WERI-Rb-1 (cell line): ENCODE results near the gene GPC3.

ENCODE experiments used
- DNase-seq: peaks from one replicate; pipeline ENCODE4 v3.0.0-alpha.2; 2020
- H3K27ac ChIP-seq: fragments of 250-450 bp; sonication (Bioruptor Pico); 2 replicates; pipeline ENCODE4 v1.5.1; 2020; ENCODE audit warnings: mild to moderate bottlenecking, moderate library complexity
- H3K27me3 ChIP-seq: fragments of 250-450 bp; sonication (Bioruptor Pico); 2 replicates; pipeline ENCODE4 v1.5.1; 2021; ENCODE audit warnings: mild to moderate bottlenecking, low read depth, moderate library complexity; ENCODE audit not compliant: insufficient read depth, severe bottlenecking
- H3K36me3 ChIP-seq: fragments of 250-450 bp; sonication (Bioruptor Pico); 2 replicates; pipeline ENCODE4 v1.5.1; 2020; ENCODE audit warnings: mild to moderate bottlenecking, moderate library complexity
- H3K4me3 ChIP-seq: 2 replicates; pipeline ENCODE4 v1.5.1; 2011; ENCODE audit warnings: low read depth, mild to moderate bottlenecking, control low read depth, low read length
- H3K9me3 ChIP-seq: fragments of 250-450 bp; sonication (Bioruptor Pico); 2 replicates; pipeline ENCODE4 v1.5.1; 2021; ENCODE audit warnings: mild to moderate bottlenecking, moderate library complexity; ENCODE audit not compliant: severe bottlenecking
- CTCF ChIP-seq: IDR thresholded peaks from 2 replicates; pipeline ENCODE4 v1.5.1; 2011; ENCODE audit warnings: low read depth, mild to moderate bottlenecking, control low read depth, inconsistent platforms, low read length

Gene GPC3

GRCh38 chrX:133706890-133707289, 278.5 kb downstream of the GPC3 start:
- TF ChIP-seq CTCF: no peak
- no peak overlapping the region for H3K27ac ChIP-seq
- H3K4me3 ChIP-seq: no peak overlapping the region
- H3K9me3 ChIP-seq: no peaks in the 10 kb centered on the region
- peaks cover 29% of the 10 kb centered on the region for H3K27me3 ChIP-seq
- no peaks in the 10 kb centered on the region for H3K36me3 ChIP-seq
- DNase-seq: no peak

- no peak for DNase-seq
These were observed 283.2 kb downstream of the GPC3 start for GRCh38 chrX:133702230-133702629.

GRCh38 chrX:133699023-133699728, 286.2 kb downstream of the GPC3 start:
- Histone ChIP-seq H3K27ac (no peak overlapping the region), H3K27me3 (peaks cover 31% of the 10 kb centered on the region), H3K9me3 (no peaks in the 10 kb centered on the region), H3K4me3 (no peak overlapping the region), H3K36me3 (no peaks in the 10 kb centered on the region)
- no peak for DNase-seq
- no peak for TF ChIP-seq CTCF

More at GRCh38 chrX:133702230-133702629, 283.2 kb downstream of the GPC3 start:
- TF ChIP-seq CTCF: no peak
- H3K27ac ChIP-seq: no peak overlapping the region
- peaks cover 19% of the 10 kb centered on the region for H3K27me3 ChIP-seq
- no peaks in the 10 kb centered on the region for H3K36me3 ChIP-seq
- no peak overlapping the region for H3K4me3 ChIP-seq
- no peaks in the 10 kb centered on the region for H3K9me3 ChIP-seq

GRCh38 chrX:133698298-133698697, 287.1 kb downstream of the GPC3 start:
- no peaks in the 10 kb centered on the region for H3K9me3 ChIP-seq
- TF ChIP-seq CTCF: no peak
- H3K27me3 ChIP-seq: peaks cover 35% of the 10 kb centered on the region
- H3K27ac ChIP-seq: no peak overlapping the region
- H3K4me3 ChIP-seq: no peak overlapping the region
- no peaks in the 10 kb centered on the region for H3K36me3 ChIP-seq
- no peak for DNase-seq

GRCh38 chrX:133697656-133698055, 287.7 kb downstream of the GPC3 start:
- Histone ChIP-seq H3K9me3 (no peaks in the 10 kb centered on the region), H3K4me3 (no peak overlapping the region), H3K27ac (no peak overlapping the region), H3K27me3 (peaks cover 35% of the 10 kb centered on the region), H3K36me3 (no peaks in the 10 kb centered on the region)
- DNase-seq: no peak
- TF ChIP-seq CTCF: no peak
